DOHH2 (cell line): ENCODE data around the gene TNS1.

Experiments used
- EZH2phosphoT487 ChIP-seq: fragments of 200-600 bp; sonication (generic); IDR thresholded peaks from 2 replicates; pipeline ENCODE4 v1.6.1; 2017; ENCODE audit warnings: borderline replicate concordance, mild to moderate bottlenecking, antibody characterized with exemption, low read length, moderate library complexity, mixed read lengths
- TF ChIP-seq, protein P1 (sequence below): fragments of 200-600 bp; sonication (generic); IDR thresholded peaks from one replicate; pipeline ENCODE4 v1.5.1; 2014; ENCODE audit warnings: antibody characterized with exemption, mild to moderate bottlenecking, low read depth, low read length; ENCODE audit not compliant: poor library complexity, severe bottlenecking

DNA sequence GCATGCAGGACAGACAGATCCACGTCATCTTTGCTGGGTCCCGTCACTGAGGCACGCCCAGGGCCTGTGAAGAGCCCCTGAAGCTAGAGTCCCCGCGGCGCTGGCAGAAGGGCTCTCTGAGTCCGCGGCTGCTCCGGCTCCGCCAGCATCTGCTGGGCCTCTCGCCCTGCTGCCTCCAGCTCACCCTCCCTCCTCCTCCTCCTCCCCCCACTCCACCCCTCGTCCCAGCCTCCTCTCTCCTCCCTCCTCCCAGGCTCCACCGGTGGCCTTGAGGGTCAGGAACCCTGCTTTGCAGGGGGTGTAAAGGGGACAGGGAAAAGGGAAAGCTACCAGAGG, at the start of gene TNS1:
- TF ChIP-seq, protein P1, sequence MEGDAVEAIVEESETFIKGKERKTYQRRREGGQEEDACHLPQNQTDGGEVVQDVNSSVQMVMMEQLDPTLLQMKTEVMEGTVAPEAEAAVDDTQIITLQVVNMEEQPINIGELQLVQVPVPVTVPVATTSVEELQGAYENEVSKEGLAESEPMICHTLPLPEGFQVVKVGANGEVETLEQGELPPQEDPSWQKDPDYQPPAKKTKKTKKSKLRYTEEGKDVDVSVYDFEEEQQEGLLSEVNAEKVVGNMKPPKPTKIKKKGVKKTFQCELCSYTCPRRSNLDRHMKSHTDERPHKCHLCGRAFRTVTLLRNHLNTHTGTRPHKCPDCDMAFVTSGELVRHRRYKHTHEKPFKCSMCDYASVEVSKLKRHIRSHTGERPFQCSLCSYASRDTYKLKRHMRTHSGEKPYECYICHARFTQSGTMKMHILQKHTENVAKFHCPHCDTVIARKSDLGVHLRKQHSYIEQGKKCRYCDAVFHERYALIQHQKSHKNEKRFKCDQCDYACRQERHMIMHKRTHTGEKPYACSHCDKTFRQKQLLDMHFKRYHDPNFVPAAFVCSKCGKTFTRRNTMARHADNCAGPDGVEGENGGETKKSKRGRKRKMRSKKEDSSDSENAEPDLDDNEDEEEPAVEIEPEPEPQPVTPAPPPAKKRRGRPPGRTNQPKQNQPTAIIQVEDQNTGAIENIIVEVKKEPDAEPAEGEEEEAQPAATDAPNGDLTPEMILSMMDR = no peak
- no peak for TF ChIP-seq EZH2phosphoT487
